H1 (cell line): ENCODE results near the gene PLB1.

Experiments used
- ASH2L ChIP-seq: fragments of 200-600, 300-600 bp; sonication (generic); IDR thresholded peaks from one replicate; pipeline ENCODE4 v1.7.1; 2017; ENCODE audit warnings: low read length
- CBX8 ChIP-seq: fragments of 300-800, 300-1000 bp; sonication (generic); IDR thresholded peaks from 2 replicates; pipeline ENCODE4 v1.7.1; 2016; ENCODE audit warnings: low read depth, low read length, borderline replicate concordance
- GABPA ChIP-seq: IDR thresholded peaks from 2 replicates; pipeline ENCODE4 v1.6.1; 2011; ENCODE audit warnings: mild to moderate bottlenecking, low read length, moderate library complexity, borderline replicate concordance; ENCODE audit not compliant: insufficient read depth
- GTF2F1 ChIP-seq: IDR thresholded peaks from 2 replicates; pipeline ENCODE4 v1.6.1; 2012; ENCODE audit warnings: low read depth, low read length, improper control_type of control experiment, borderline replicate concordance
- JUND ChIP-seq: IDR thresholded peaks from 2 replicates; pipeline ENCODE4 v1.6.1; 2011; ENCODE audit warnings: mild to moderate bottlenecking, improper control_type of control experiment, low read length
- NANOG ChIP-seq: IDR thresholded peaks from 2 replicates; pipeline ENCODE4 v1.6.1; 2011; ENCODE audit warnings: low read length, low read depth, mild to moderate bottlenecking, inconsistent platforms; ENCODE audit not compliant: insufficient read depth, poor library complexity, severe bottlenecking
- POLR2AphosphoS5 ChIP-seq: IDR thresholded peaks from 2 replicates; pipeline ENCODE4 v1.6.1; 2011; ENCODE audit warnings: low read depth, low read length
- SRF ChIP-seq: IDR thresholded peaks from 2 replicates; pipeline ENCODE4 v1.6.1; 2011; ENCODE audit warnings: mild to moderate bottlenecking, low read depth, low read length, moderate library complexity
- TBP ChIP-seq: IDR thresholded peaks from 2 replicates; pipeline ENCODE4 v1.6.1; 2011; ENCODE audit warnings: low read depth, low read length, improper control_type of control experiment
- TF ChIP-seq, protein P1 (sequence below): IDR thresholded peaks from 2 replicates; pipeline ENCODE4 v1.6.1; 2012; ENCODE audit warnings: inconsistent platforms
- TF ChIP-seq, protein P2 (sequence below), 3 experiments: IDR thresholded peaks; 1 replicate in 2 of 3; 2 replicates in 1 of 3; pipeline versions ENCODE4 v1.5.1 to v1.6.1; 2011; ENCODE audit warnings: low read length in 3 of 3, mild to moderate bottlenecking in 3 of 3, inconsistent platforms in 2 of 3, low read depth in 1 of 3, moderate library complexity in 1 of 3; ENCODE audit not compliant: insufficient read depth in 1 of 3; ENCODE audit errors: control extremely low read depth in 1 of 3
- TF ChIP-seq, protein P3 (sequence below): IDR thresholded peaks from 2 replicates; pipeline ENCODE4 v1.6.1; 2011; ENCODE audit warnings: low read length, improper control_type of control experiment

DNA sequence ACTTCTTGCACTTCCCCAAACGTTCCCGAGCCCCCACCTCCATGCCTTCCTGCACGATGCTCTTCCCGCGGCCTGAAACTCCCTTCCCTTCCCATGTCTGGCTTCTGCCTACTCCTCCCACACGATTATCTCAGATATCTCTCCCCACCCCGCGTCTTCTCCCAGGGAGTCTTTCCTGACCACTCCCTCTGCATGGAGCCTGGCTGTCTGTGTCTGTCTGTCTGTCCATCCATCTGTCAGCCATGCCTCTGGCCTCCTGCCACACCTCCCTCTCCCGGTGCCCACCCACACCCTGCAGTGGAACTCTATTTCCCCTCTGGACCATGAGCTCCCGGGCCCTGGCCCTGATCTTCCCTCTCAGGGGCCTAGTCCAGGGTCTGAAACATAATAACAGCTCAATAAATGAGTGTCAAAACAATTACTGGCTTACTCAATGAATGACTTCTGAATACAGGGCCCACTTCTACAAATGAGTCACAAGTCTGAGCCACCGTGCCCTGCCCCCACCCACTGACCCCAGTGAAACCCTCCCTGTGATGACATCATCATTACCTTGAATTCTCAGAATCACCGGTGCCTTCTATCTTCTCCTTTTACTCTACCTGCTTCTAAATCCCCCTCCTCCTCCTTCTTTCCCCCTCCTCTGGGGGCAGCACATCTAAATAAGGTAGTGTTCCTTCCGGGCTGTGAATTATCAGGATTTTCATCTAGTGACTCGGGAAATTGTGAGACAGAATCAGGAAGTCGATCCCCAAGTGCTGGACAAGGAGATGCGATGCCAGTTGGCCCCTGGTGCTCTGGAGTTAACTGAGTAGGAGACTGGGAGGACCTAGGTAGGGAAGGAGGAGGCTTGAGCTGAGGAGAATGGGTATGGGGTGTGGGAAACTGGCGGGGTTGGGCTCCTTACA is 46.1 kb upstream of the PLB1 start:
- TF ChIP-seq, protein P1, sequence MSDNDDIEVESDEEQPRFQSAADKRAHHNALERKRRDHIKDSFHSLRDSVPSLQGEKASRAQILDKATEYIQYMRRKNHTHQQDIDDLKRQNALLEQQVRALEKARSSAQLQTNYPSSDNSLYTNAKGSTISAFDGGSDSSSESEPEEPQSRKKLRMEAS: no peak
- TF ChIP-seq, protein P2, sequence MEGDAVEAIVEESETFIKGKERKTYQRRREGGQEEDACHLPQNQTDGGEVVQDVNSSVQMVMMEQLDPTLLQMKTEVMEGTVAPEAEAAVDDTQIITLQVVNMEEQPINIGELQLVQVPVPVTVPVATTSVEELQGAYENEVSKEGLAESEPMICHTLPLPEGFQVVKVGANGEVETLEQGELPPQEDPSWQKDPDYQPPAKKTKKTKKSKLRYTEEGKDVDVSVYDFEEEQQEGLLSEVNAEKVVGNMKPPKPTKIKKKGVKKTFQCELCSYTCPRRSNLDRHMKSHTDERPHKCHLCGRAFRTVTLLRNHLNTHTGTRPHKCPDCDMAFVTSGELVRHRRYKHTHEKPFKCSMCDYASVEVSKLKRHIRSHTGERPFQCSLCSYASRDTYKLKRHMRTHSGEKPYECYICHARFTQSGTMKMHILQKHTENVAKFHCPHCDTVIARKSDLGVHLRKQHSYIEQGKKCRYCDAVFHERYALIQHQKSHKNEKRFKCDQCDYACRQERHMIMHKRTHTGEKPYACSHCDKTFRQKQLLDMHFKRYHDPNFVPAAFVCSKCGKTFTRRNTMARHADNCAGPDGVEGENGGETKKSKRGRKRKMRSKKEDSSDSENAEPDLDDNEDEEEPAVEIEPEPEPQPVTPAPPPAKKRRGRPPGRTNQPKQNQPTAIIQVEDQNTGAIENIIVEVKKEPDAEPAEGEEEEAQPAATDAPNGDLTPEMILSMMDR (IDR thresholded peaks at IDR 0.05; ENCODE audit: control extremely low read depth in 1 of 3, insufficient read depth in 1 of 3, low read depth in 1 of 3, low read length in 3 of 3): no peak
- TF ChIP-seq NANOG: no peak
- no peak for TF ChIP-seq GTF2F1
- no peak for TF ChIP-seq ASH2L
- no peak for TF ChIP-seq GABPA
- TF ChIP-seq JUND: peak; percentile 37; the same call in 1 of the 2 replicates
- TF ChIP-seq, protein P3, sequence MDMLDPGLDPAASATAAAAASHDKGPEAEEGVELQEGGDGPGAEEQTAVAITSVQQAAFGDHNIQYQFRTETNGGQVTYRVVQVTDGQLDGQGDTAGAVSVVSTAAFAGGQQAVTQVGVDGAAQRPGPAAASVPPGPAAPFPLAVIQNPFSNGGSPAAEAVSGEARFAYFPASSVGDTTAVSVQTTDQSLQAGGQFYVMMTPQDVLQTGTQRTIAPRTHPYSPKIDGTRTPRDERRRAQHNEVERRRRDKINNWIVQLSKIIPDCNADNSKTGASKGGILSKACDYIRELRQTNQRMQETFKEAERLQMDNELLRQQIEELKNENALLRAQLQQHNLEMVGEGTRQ: no peak
- TF ChIP-seq POLR2AphosphoS5: no peak
- TF ChIP-seq SRF: 0 out of 2 replicates have a peak, but pooled peaks have one; percentile 32
- no peak for TF ChIP-seq TBP
- TF ChIP-seq CBX8: no peak
